NCI-H2081 treated with DMSO at 0.1 percent for 48 hours (cell line): Measurements from ENCODE around the gene ZNF512.

Experiments used
- DNase-seq: peaks from one replicate; lab custom pipeline; 2025; lab: John Stamatoyannopoulos, UW

ZNF512 gene

DNA sequence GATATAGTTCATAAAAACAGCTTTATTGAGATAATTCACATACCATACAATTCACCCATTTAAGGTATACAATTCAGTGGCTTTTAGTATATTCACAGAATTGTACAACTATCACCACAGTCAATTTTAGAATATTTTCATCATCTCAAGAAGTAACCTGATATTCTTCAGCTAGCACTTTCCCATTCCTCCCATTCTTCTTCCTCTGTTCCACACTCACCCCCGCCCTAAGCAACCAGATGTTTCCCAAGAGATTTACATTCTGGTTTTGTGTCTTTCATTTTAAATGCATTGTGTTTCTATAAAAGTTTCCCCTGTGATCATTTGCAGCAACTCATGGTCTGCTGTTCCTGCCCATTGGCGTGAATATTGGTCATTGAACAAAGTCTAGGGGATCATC lies 51.4 kb downstream of the ZNF512 start:
- no peak for DNase-seq

DNA sequence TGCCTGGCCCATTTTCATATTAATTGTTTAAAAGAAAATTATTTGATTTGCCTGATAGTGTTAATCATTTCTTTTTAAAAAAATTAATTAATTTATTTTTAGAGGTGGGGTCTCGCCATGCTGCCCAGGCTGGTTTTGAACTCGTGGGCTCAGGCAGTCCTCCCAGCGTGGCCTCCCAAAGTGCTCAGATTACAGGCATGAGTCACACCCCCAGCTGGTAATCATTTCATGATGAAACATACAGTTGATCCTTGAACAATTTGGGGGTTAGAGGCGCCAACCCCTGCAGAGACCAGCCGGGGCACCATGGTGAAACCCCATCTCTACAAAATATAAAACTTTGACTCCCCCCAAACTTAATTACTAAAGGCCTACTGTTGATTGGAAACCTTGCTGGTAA lies 53.9 kb downstream of the ZNF512 start:
- no peak for DNase-seq

- no peak for DNase-seq
These were observed 55.3 kb downstream of the ZNF512 start for GRCh38 chr2:27638037-27638637.

GRCh38 chr2:27638709-27639108 lies 55.9 kb downstream of the ZNF512 start:
- no peak for DNase-seq

- DNase-seq: no peak
These were observed 57.9 kb downstream of the ZNF512 start for GRCh38 chr2:27640722-27641245.

DNA sequence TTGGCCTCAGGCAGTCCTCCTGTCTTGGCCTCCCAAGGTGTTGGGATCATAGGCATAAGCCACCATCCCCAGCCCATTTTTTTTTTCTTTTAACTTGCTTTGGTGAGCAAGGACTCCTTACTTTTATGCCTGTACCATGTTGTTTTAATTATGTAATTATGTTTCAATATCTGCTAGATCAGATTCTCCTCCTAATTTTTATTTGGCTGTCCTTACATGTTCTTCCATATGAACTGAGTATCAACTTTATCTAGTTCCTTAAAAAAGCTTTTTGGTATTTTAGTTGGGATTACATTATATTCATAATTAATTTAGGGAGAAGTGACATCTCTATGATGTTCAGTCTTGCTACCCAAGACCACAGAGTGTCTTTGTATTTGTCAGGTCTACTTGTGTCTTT lies 62.4 kb downstream of the ZNF512 start:
- DNase-seq: no peak

DNA sequence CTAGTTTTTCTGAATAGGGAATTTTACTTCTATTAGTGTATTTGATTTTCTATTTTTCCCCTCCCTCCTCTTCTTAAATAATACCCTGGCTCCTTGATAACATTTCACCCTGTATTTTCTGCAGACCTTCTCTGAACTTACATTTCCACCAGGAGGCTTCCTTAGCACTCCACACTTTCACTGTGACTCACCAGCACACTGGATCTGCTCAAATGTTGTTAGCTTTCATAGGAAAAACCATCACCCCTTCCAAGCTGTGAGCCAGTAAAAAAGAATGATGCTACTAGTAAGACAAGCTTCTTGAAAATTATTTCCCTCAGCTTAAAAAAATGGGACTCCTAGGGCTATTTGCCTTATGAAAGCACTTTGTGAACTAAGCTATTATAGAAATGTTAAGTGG lies 64.4 kb downstream of the ZNF512 start:
- DNase-seq: no peak

- DNase-seq: no peak
These were observed 64.9 kb downstream of the ZNF512 start for GRCh38 chr2:27647737-27648136.

GRCh38 chr2:27651056-27651455 lies 68.2 kb downstream of the ZNF512 start:
- no peak for DNase-seq

DNA sequence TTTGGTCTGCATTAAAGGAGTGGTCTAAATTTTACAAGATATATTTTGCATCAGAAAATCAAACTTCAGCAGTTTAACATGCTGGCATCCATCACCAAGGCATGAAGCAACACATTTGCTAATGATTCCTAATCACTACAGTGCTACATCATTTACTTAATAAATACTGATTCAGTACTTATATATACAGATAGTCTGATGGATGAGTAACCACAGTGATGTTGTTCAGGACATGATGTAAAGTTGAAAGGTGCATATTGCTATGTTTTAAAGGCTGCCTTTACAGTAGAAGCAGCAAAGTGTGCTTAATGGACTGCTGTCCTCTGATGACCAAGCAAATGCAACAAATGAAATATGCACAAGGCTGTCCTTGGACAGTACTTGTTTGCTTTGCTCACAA lies 69.5 kb downstream of the ZNF512 start:
- DNase-seq: no peak

- DNase-seq: no peak
These were observed 69.9 kb downstream of the ZNF512 start for GRCh38 chr2:27652790-27653189.

GRCh38 chr2:27653397-27653796 lies 70.6 kb downstream of the ZNF512 start:
- DNase-seq: no peak

- no peak for DNase-seq
These were observed 72.5 kb downstream of the ZNF512 start for GRCh38 chr2:27655155-27655951.

GRCh38 chr2:27661371-27661770 lies 78.5 kb downstream of the ZNF512 start:
- DNase-seq: no peak

- peak; percentile 60 for DNase-seq
These were observed 80.7 kb downstream of the ZNF512 start, which contains the start of the genes SLC4A1AP and SUPT7L for GRCh38 chr2:27663285-27664153. Gene SLC4A1AP, plus strand, starts transcription at chr2:27663889. Its CDS starts 26 bp downstream, at chr2:27663915. Gene SUPT7L, minus strand, starts transcription at chr2:27663614. Its CDS starts 1,422 bp downstream, at chr2:27662192.

- DNase-seq: no peak
These were observed 81.3 kb downstream of the ZNF512 start for GRCh38 chr2:27664154-27664574.

- no peak for DNase-seq
These were observed 82.0 kb downstream of the ZNF512 start for GRCh38 chr2:27664622-27665363.

DNA sequence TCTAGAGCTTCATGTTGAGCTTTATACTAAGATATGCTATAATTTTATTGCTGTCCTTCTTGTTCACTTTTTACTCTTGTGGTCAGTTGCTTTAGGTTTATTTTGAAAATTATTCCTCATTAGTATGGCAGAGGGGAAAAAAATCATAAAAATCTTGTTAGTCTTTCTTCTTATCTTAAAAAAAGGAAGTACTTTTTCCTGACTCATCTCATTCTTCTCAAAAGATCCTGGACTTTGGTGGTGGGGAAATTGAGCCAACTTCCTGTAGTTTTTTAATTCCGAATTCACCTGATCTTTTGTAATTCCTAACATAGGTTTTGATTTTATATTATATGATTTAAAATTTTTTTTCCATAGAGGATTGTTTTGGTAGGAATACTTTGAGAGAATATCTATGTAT lies 84.6 kb downstream of the ZNF512 start:
- DNase-seq: no peak

DNA sequence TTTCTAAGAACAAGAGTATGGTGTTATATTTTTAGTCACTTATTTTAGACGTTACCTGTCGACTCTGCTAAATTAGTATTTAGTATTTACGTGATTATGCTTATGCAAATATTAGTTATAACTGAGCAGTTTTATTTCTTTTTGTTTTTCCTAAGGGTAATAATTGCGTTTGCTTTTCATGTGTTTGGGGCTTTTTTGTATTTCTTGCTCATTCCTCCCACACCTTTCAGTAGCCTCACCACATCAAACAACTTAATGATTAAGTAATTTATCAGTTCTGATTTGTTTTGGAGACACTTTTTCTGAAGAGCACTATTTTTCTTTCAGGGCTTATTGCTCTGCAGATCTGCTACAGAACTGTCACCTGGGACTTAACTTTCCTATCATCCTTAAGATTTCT lies 88.4 kb downstream of the ZNF512 start:
- DNase-seq: no peak
